A673 (cell line): Measurements from ENCODE around the gene STXBP2. TPM values are rescaled to one million over a fixed set of nuclear protein-coding genes. Genes with fewer than 3 reads are reported as not detected.

ENCODE experiments used
- BruUV-seq: library from RNA; stranded (reverse); fragments of 400-500 nt; replicated peaks from 2 replicates; lab custom pipeline; 2021; lab: Mats Ljungman, UMichigan
- CTCF ChIA-PET: fragments of 300-600 bp; sonication (Branson Sonifier 250); formaldehyde crosslinking; loops from one replicate; lab custom pipeline; 2022; ENCODE audit warnings: antibody characterized with exemption; lab: Charles Lee
- POLR2A ChIA-PET: fragments of 300-600 bp; sonication (Branson Sonifier 250); formaldehyde crosslinking; loops from one replicate; lab custom pipeline; 2022; ENCODE audit warnings: antibody characterized with exemption; ENCODE audit not compliant: low non-redundant PET; lab: Charles Lee
- DNase-seq: peaks from one replicate; pipeline ENCODE4 v3.0.0-alpha.2; 2015; ENCODE audit warnings: low spot score
- H3K27ac ChIP-seq: fragments of 200-600 bp; sonication (generic); 2 replicates; pipeline ENCODE4 v1.5.1; 2016; ENCODE audit warnings: mixed run types, low read depth, mild to moderate bottlenecking, mixed read lengths, antibody characterized with exemption, low read length; ENCODE audit not compliant: poor library complexity, severe bottlenecking
- H3K27me3 ChIP-seq: fragments of 200-600 bp; sonication (generic); replicated peaks from 2 replicates; pipeline ENCODE4 v1.6.1; 2017; ENCODE audit warnings: mixed run types, low read depth, mild to moderate bottlenecking, mixed read lengths, antibody characterized with exemption, low read length; ENCODE audit not compliant: insufficient read depth, poor library complexity
- H3K36me3 ChIP-seq: fragments of 200-600 bp; sonication (generic); 2 replicates; pipeline ENCODE4 v1.6.1; 2016; ENCODE audit warnings: mixed run types, mild to moderate bottlenecking, mixed read lengths, antibody characterized with exemption, low read length; ENCODE audit not compliant: insufficient read depth, poor library complexity, severe bottlenecking
- H3K4me1 ChIP-seq: fragments of 200-600 bp; sonication (generic); 2 replicates; pipeline ENCODE4 v1.6.1; 2017; ENCODE audit warnings: mixed run types, mild to moderate bottlenecking, mixed read lengths, antibody characterized with exemption, low read length; ENCODE audit not compliant: insufficient read depth, poor library complexity, severe bottlenecking
- H3K4me3 ChIP-seq: fragments of 200-600 bp; sonication (generic); 2 replicates; pipeline ENCODE4 v1.5.1; 2016; ENCODE audit warnings: low read depth, mixed run types, mild to moderate bottlenecking, mixed read lengths, low read length; ENCODE audit not compliant: poor library complexity, severe bottlenecking
- H3K9me3 ChIP-seq: fragments of 200-600 bp; sonication (generic); 2 replicates; pipeline ENCODE4 v1.6.1; 2016; ENCODE audit warnings: mixed run types, low read depth, mild to moderate bottlenecking, mixed read lengths, antibody characterized with exemption, low read length; ENCODE audit not compliant: poor library complexity, severe bottlenecking
- EZH2 ChIP-seq: fragments of 200-600 bp; sonication (generic); IDR thresholded peaks from 2 replicates; pipeline ENCODE4 v1.6.1; 2017; ENCODE audit warnings: borderline replicate concordance, low read depth, mild to moderate bottlenecking, mixed read lengths, antibody characterized with exemption, low read length; ENCODE audit not compliant: poor library complexity, severe bottlenecking
- intact Hi-C: fragments of 100-400 bp; cut with micrococcal nuclease; formaldehyde crosslinking; loops from one replicate; pipeline ENCODE4 v1.10.0; 2022; ENCODE audit not compliant: unreplicated experiment
- total RNA-seq: library from RNA; stranded (reverse); gene quantifications from 2 replicates; pipeline ENCODE4 v1.2.3, GENCODE V29; 2021
- TF ChIP-seq, protein P1 (sequence below): fragments of 300-800, 200-600 bp; sonication (generic); conservative IDR thresholded peaks from 2 replicates; pipeline ENCODE4 v1.5.1; 2017; ENCODE audit warnings: low read depth, mild to moderate bottlenecking, antibody characterized with exemption, low read length, moderate library complexity, mixed read lengths

Gene STXBP2
- total RNA-seq, 1 experiment from 2014 or later = 49.8 TPM

DNA sequence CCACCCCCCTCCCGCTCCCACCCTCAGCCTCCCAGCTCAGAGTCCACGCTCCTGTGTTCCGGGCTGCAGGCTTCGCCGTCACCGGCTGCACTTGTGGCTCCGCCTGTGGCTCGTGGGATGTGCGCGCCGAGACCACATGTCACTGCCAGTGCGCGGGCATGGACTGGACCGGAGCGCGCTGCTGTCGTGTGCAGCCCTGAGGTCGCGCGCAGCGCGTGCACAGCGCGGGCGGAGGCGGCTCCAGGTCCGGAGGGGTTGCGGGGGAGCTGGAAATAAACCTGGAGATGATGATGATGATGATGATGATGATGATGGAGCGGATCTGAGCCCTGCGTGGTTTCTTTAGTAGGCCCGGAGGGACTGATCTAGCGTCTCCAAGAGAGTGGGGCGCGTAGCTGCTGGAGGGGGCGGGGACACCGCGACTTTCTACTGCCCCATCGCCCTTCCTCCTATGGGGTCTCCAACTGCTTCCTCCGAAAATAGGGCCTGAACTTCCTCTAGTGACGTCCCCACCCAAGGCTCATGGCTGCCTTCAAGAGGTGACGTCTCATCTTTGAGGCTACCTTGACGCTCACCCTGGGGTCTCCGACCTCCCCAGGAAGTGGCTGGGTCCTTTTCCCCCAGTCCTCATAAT lies 33.4 kb downstream of the STXBP2 start:
- Histone ChIP-seq H3K9me3 (no peaks in the 10 kb centered on the region), H3K27ac (no peak overlapping the region), H3K36me3 (no peaks in the 10 kb centered on the region), H3K4me1 (peaks cover 3% of the 10 kb centered on the region), H3K4me3 (peak overlapping the region; percentile 34), H3K27me3 (no peaks in the 10 kb centered on the region)
- peak; percentile 35 for DNase-seq
- no TSS peak for BruUV-seq
- CTCF ChIA-PET = no interaction called here
- POLR2A ChIA-PET = no interaction called here
- intact Hi-C loops = no loop called here
- TF ChIP-seq, protein P1, sequence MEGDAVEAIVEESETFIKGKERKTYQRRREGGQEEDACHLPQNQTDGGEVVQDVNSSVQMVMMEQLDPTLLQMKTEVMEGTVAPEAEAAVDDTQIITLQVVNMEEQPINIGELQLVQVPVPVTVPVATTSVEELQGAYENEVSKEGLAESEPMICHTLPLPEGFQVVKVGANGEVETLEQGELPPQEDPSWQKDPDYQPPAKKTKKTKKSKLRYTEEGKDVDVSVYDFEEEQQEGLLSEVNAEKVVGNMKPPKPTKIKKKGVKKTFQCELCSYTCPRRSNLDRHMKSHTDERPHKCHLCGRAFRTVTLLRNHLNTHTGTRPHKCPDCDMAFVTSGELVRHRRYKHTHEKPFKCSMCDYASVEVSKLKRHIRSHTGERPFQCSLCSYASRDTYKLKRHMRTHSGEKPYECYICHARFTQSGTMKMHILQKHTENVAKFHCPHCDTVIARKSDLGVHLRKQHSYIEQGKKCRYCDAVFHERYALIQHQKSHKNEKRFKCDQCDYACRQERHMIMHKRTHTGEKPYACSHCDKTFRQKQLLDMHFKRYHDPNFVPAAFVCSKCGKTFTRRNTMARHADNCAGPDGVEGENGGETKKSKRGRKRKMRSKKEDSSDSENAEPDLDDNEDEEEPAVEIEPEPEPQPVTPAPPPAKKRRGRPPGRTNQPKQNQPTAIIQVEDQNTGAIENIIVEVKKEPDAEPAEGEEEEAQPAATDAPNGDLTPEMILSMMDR = no peak
- TF ChIP-seq EZH2 = no peak

DNA sequence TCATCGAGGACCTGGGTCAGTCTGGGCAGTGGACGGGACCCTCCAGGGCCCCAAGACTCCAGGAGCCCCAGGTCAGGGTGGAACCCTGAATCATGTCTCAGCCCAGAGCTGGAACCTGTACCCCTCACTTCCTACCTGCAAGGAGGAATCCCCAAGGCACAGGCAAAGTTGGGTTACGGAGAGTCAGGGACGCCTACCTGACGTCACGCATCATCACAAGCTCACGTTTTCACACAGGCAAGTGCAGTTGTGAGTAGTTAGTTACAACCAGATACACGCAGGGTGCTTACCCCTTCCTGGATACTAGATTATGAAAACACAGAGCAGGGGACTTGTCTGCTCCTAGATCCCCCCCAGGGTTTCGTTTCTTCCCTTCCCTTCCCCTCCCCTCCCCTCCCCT lies 33.9 kb downstream of the STXBP2 start:
- H3K4me3 ChIP-seq = no peak overlapping the region
- intact Hi-C loops = no loop called here
- POLR2A ChIA-PET = no interaction called here
- no peaks in the 10 kb centered on the region for H3K36me3 ChIP-seq
- TF ChIP-seq EZH2 = no peak
- TF ChIP-seq, protein P1 = no peak
- no peaks in the 10 kb centered on the region for H3K9me3 ChIP-seq
- no peak overlapping the region for H3K27ac ChIP-seq
- no peak for DNase-seq
- CTCF ChIA-PET = no interaction called here
- no TSS peak for BruUV-seq
- no peaks in the 10 kb centered on the region for H3K27me3 ChIP-seq
- H3K4me1 ChIP-seq = peaks cover 3% of the 10 kb centered on the region

DNA sequence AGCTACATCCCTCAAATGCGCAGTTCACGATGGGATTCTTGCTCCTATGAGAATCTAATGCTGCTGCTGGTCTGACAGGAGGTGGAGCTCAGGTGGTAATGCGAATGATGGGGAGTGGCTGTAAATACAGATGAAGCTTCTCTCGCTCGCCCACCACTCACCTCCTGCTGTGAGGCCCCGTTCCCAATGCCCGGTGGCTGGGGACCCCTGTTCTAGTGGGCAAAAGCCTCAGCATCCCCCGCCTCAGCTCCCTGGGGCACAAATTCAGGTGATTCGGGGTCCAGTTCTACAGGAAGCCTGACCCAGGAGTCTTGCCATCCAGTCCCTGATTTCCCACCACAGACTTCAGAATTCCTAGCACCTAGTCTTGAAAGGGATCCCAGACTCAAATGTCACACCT lies 35.6 kb downstream of the STXBP2 start:
- no TSS peak for BruUV-seq
- intact Hi-C loops = no loop called here
- ChIA-PET CTCF (no interaction called here), POLR2A (no interaction called here)
- TF ChIP-seq, protein P1 = no peak
- TF ChIP-seq EZH2 = no peak
- Histone ChIP-seq H3K9me3 (no peaks in the 10 kb centered on the region), H3K4me3 (no peak overlapping the region), H3K36me3 (no peaks in the 10 kb centered on the region), H3K27me3 (no peaks in the 10 kb centered on the region), H3K4me1 (peaks cover 12% of the 10 kb centered on the region), H3K27ac (no peak overlapping the region)
- DNase-seq = no peak
